GM12875 (cell line): ENCODE data around the gene PLD4.
"Not testable (repeated sequence)": the region's sequence is repeated elsewhere in the genome, so short reads cannot be mapped to it uniquely, and the experiment has no call there.

ENCODE experiments used
- H3K4me3 ChIP-seq: one replicate; pipeline ENCODE4 v1.5.1; 2011; ENCODE audit warnings: low read depth, low read length, control low read depth
- CTCF ChIP-seq: IDR thresholded peaks from 2 replicates; pipeline ENCODE4 v1.5.1; 2011; ENCODE audit warnings: low read depth, mild to moderate bottlenecking, control low read depth, inconsistent platforms, low read length, moderate library complexity, borderline replicate concordance; ENCODE audit not compliant: insufficient read depth

PLD4 gene

GRCh38 chr14:104942586-104942985 is 17.9 kb downstream of the PLD4 start:
- H3K4me3 ChIP-seq, result no peak overlapping the region
- no peak for TF ChIP-seq CTCF

GRCh38 chr14:104943216-104944015 is 18.7 kb downstream of the PLD4 start:
- H3K4me3 ChIP-seq, result not testable (repeated sequence)

- not testable (repeated sequence) for H3K4me3 ChIP-seq
Observed at GRCh38 chr14:104944016-104944308, 19.3 kb downstream of the PLD4 start.

- not testable (repeated sequence) for H3K4me3 ChIP-seq
Observed at GRCh38 chr14:104944436-104945205, 19.9 kb downstream of the PLD4 start.

DNA sequence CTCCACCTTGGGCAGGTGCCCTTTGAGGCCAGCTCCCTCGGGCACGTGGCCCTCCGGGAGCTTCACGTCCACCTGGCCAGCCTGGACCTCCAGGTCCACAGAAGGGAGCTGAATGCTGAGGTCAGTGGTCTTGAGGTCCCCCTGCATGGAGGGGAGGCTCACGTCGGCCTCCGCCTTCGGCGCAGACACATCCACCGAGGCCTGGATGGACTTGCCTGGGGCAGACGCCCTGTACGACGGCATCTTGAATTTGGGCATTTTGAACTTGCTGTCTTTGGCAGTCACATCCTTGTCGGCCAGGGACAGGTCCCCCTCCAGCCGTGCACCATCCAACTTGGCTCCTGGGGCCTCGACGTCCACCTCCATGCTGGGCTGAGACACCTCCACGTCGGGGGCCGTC is 20.6 kb downstream of the PLD4 start:
- not testable (repeated sequence) for H3K4me3 ChIP-seq

- not testable (repeated sequence) for H3K4me3 ChIP-seq
Observed at GRCh38 chr14:104945986-104946965, 21.6 kb downstream of the PLD4 start.

DNA sequence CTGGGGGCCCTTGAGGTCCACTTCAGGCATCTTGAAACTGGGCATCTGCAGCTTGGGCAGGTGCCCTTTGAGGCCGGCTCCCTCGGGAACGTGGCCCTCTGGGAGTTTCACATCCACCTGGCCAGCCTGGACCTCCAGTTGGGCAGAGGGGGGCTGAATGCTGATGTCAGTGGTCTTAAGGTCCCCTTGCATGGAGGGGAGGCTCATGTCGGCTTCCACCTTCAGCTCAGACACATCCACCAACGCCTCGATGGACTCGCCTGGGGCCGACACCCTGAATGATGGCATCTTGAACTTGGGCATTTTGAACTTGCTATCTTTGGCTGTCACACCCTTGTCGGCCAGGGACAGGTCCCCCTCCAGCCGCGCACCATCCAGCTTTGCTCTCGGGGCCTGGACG is 22.5 kb downstream of the PLD4 start:
- H3K4me3 ChIP-seq, result not testable (repeated sequence)

GRCh38 chr14:104947881-104948735 is 23.4 kb downstream of the PLD4 start:
- H3K4me3 ChIP-seq, result not testable (repeated sequence)

DNA sequence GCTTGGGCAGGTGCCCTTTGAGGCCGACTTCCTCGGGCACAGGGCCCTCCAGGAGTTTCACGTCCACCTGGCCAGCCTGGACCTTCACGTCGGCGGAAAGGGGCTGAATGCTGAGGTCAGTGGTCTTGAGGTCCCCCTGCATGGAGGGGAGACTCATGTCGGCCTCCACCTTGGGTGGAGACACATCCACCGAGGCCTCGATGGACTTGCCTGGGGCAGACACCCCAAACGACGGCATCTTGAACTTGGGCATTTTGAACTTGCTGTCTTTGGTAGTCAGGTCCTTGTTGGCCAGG is 24.0 kb downstream of the PLD4 start:
- H3K4me3 ChIP-seq, result no peak overlapping the region
- no peak for TF ChIP-seq CTCF

- not testable (repeated sequence) for H3K4me3 ChIP-seq
Observed at GRCh38 chr14:104949406-104949955, 24.8 kb downstream of the PLD4 start.

DNA sequence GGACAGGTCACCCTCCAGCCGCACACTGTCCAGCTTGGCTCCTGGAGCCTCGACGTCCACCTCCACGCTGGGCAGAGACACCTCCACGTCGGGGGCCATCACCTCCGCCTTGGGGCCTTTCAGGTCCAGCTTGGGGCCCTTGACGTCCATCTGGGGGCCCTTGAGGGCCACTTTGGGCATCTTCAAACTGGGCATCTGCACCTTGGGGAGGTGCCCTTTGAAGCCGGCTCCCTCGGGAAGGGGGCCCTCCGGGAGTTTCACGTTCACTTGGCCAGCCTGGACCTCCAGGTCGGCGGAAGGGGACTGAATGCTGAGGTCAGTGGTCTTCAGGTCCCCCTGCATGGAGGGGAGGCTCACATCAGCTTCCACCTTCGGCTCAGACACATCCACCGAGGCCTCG is 25.3 kb downstream of the PLD4 start:
- no peak overlapping the region for H3K4me3 ChIP-seq
- no peak for TF ChIP-seq CTCF

DNA sequence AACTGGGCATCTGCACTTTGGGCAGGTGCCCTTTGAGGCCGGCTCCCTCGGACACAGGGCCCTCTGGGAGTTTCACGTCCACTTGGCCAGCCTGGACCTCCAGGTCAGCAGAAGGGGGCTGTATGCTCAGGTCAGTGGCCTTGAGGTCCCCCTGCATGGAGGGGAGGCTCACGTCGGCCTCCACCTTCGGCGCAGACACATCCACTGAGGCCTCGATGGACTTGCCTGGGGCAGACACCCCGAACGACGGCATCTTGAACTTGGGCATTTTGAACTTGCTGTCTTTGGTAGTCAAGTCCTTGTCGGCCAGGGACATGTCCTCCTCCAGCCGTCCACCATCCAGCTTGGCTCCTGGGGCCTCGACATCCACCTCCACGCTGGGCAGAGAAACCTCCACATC is 26.0 kb downstream of the PLD4 start:
- H3K4me3 ChIP-seq, result not testable (repeated sequence)

- not testable (repeated sequence) for H3K4me3 ChIP-seq
Observed at GRCh38 chr14:104951863-104952657, 27.4 kb downstream of the PLD4 start.
